ENCODE data around the gene SCN2B. TPM values are rescaled to one million over a fixed set of nuclear protein-coding genes. Genes with fewer than 3 reads are reported as not detected.

The SCN2B gene
- total RNA-seq, 6 donors from 2014 or later, result 0.22 to 2.4 (median 0.32) TPM; not detected in 2

GRCh38 chr11:118152552-118153471 lies 23.6 kb downstream of the SCN2B start, which contains the start of gene SCN4B:
TSS of gene SCN4B (minus strand) at chr11:118152823. CDS start at chr11:118152673, 150 bp downstream.
- TF ChIP-seq CTCF (IDR thresholded peaks at IDR 0.05) (no peak), EP300 (IDR thresholded peaks at IDR 0.05) (no peak), POLR2AphosphoS5 (IDR thresholded peaks at IDR 0.05) (no peak)
- H3K27ac ChIP-seq, result peak within 1 kb of the TSS in 2 of 4 donors; percentile 4 to 55
- 0 to 1% methylated on average over 16 to 61 of the region's 88 CpGs for WGBS, 2 donors
- peaks cover 0 to 42% (median 18%) of the 10 kb centered on the region in 4 donors for H3K27me3 ChIP-seq
- H3K36me3 ChIP-seq, result no peaks in the 10 kb centered on the region
- no peaks in the 10 kb centered on the region for H3K9me3 ChIP-seq
- peaks cover 14 to 47% (median 30%) of the 10 kb centered on the region in 4 donors for H3K4me1 ChIP-seq
- peak; percentile 54 to 90 for DNase-seq
- ATAC-seq (ENCODE audit: low FRiP score in 2 of 2), result peak in 1 of 2 donors; percentile 88
- H3K4me3 ChIP-seq, result peak within 1 kb of the TSS; percentile 18 to 55 (median 46)

GRCh38 chr11:118152020-118152551 lies 24.4 kb downstream of the SCN2B start:
- no peaks in the 10 kb centered on the region for H3K36me3 ChIP-seq
- ATAC-seq (ENCODE audit: low FRiP score in 2 of 2) (no peak), DNase-seq (no peak)
- H3K4me3 ChIP-seq, result peak overlapping the region in 3 of 4 donors; percentile 42 to 55 (median 49)
- 28 to 40% methylated on average over 4 to 16 of the region's 16 CpGs for WGBS, 2 donors
- peak overlapping the region in 2 of 4 donors; percentile 4 to 55 for H3K27ac ChIP-seq
- peaks cover 0 to 42% (median 17%) of the 10 kb centered on the region in 4 donors for H3K27me3 ChIP-seq
- H3K9me3 ChIP-seq, result no peaks in the 10 kb centered on the region
- TF ChIP-seq POLR2A (IDR thresholded peaks at IDR 0.05), result no peak
- no peak for TF ChIP-seq EP300 (IDR thresholded peaks at IDR 0.05)
- TF ChIP-seq POLR2AphosphoS5 (IDR thresholded peaks at IDR 0.05), result no peak
- TF ChIP-seq CTCF (IDR thresholded peaks at IDR 0.05), result no peak
- peaks cover 14 to 40% (median 30%) of the 10 kb centered on the region in 4 donors for H3K4me1 ChIP-seq

- Histone ChIP-seq H3K27ac (no peak overlapping the region), H3K36me3 (no peaks in the 10 kb centered on the region), H3K4me1 (peaks cover 14 to 34% (median 26%) of the 10 kb centered on the region in 4 donors), H3K27me3 (peaks cover 0 to 36% (median 14%) of the 10 kb centered on the region in 4 donors), H3K4me3 (no peak overlapping the region), H3K9me3 (no peaks in the 10 kb centered on the region)
- no peak for DNase-seq
- TF ChIP-seq CTCF (IDR thresholded peaks at IDR 0.05) (no peak), POLR2A (IDR thresholded peaks at IDR 0.05) (no peak), EP300 (IDR thresholded peaks at IDR 0.05) (no peak), POLR2AphosphoS5 (IDR thresholded peaks at IDR 0.05) (no peak)
- ATAC-seq (ENCODE audit: low FRiP score in 2 of 2), result no peak
- 38 to 40% methylated on average over 5 of the region's 5 CpGs for WGBS, 2 donors
These were observed 25.0 kb downstream of the SCN2B start for GRCh38 chr11:118151431-118151830.

- Histone ChIP-seq H3K4me1 (peaks cover 19 to 40% (median 27%) of the 10 kb centered on the region in 4 donors), H3K4me3 (no peak overlapping the region), H3K27ac (no peak overlapping the region), H3K27me3 (peaks cover 0 to 29% (median 13%) of the 10 kb centered on the region in 4 donors), H3K9me3 (no peaks in the 10 kb centered on the region), H3K36me3 (no peaks in the 10 kb centered on the region)
- DNase-seq, result no peak
- ATAC-seq (ENCODE audit: low FRiP score in 2 of 2), result no peak
- no peak for TF ChIP-seq POLR2A (IDR thresholded peaks at IDR 0.05)
- no peak for TF ChIP-seq EP300 (IDR thresholded peaks at IDR 0.05)
- TF ChIP-seq POLR2AphosphoS5 (IDR thresholded peaks at IDR 0.05), result no peak
- no peak for TF ChIP-seq CTCF (IDR thresholded peaks at IDR 0.05)
- 88% methylated on average over 1 of the region's 1 CpG; no CpG with 5 or more reads in 1 of the 2 donors for WGBS, 2 donors
These were observed 26.9 kb downstream of the SCN2B start for GRCh38 chr11:118149493-118149892.

Data from upper lobe of left lung (tissue), 6 donors.